ENCODE measurements around the gene ATP6V0A4.

The ATP6V0A4 gene

GRCh38 chr7:138679793-138680192 lies 118.2 kb downstream of the ATP6V0A4 start:
- Histone ChIP-seq H3K9me3 (ENCODE audit: severe bottlenecking) (no peaks in the 10 kb centered on the region), H3K27me3 (ENCODE audit: insufficient read depth, low read depth, severe bottlenecking) (no peaks in the 10 kb centered on the region), H3K4me3 (ENCODE audit: low read depth, low read length) (no peak overlapping the region), H3K36me3 (no peaks in the 10 kb centered on the region), H3K27ac (no peak overlapping the region)
- TF ChIP-seq CTCF (IDR thresholded peaks at IDR 0.05; ENCODE audit: low read depth, low read length): no peak
- DNase-seq: no peak

- Histone ChIP-seq H3K27ac (no peak overlapping the region), H3K4me3 (ENCODE audit: low read depth, low read length) (no peak overlapping the region), H3K27me3 (ENCODE audit: insufficient read depth, low read depth, severe bottlenecking) (no peaks in the 10 kb centered on the region), H3K9me3 (ENCODE audit: severe bottlenecking) (no peaks in the 10 kb centered on the region), H3K36me3 (no peaks in the 10 kb centered on the region)
- DNase-seq: no peak
- TF ChIP-seq CTCF (IDR thresholded peaks at IDR 0.05; ENCODE audit: low read depth, low read length): no peak
Observed at GRCh38 chr7:138670594-138670993, 127.4 kb downstream of the ATP6V0A4 start.

- H3K27me3 ChIP-seq (ENCODE audit: insufficient read depth, low read depth, severe bottlenecking): no peaks in the 10 kb centered on the region
- no peaks in the 10 kb centered on the region for H3K36me3 ChIP-seq
- no peak for TF ChIP-seq CTCF (IDR thresholded peaks at IDR 0.05; ENCODE audit: low read depth, low read length)
- no peak overlapping the region for H3K4me3 ChIP-seq (ENCODE audit: low read depth, low read length)
- no peak overlapping the region for H3K27ac ChIP-seq
- no peak for DNase-seq
- no peaks in the 10 kb centered on the region for H3K9me3 ChIP-seq (ENCODE audit: severe bottlenecking)
Observed at GRCh38 chr7:138669364-138669763, 128.6 kb downstream of the ATP6V0A4 start.

- no peak for DNase-seq
- H3K4me3 ChIP-seq (ENCODE audit: low read depth, low read length): no peak overlapping the region
- no peaks in the 10 kb centered on the region for H3K36me3 ChIP-seq
- no peaks in the 10 kb centered on the region for H3K9me3 ChIP-seq (ENCODE audit: severe bottlenecking)
- TF ChIP-seq CTCF (IDR thresholded peaks at IDR 0.05; ENCODE audit: low read depth, low read length): no peak
- no peak overlapping the region for H3K27ac ChIP-seq
- H3K27me3 ChIP-seq (ENCODE audit: insufficient read depth, low read depth, severe bottlenecking): no peaks in the 10 kb centered on the region
Observed at GRCh38 chr7:138668946-138669345, 129.1 kb downstream of the ATP6V0A4 start.

- no peaks in the 10 kb centered on the region for H3K9me3 ChIP-seq (ENCODE audit: severe bottlenecking)
- no peak overlapping the region for H3K4me3 ChIP-seq (ENCODE audit: low read depth, low read length)
- no peaks in the 10 kb centered on the region for H3K27me3 ChIP-seq (ENCODE audit: insufficient read depth, low read depth, severe bottlenecking)
- no peaks in the 10 kb centered on the region for H3K36me3 ChIP-seq
- DNase-seq: no peak
- TF ChIP-seq CTCF (IDR thresholded peaks at IDR 0.05; ENCODE audit: low read depth, low read length): no peak
- H3K27ac ChIP-seq: no peak overlapping the region
Observed at GRCh38 chr7:138668229-138668596, 129.8 kb downstream of the ATP6V0A4 start.

GRCh38 chr7:138667535-138668228 lies 130.3 kb downstream of the ATP6V0A4 start:
- Histone ChIP-seq H3K4me3 (ENCODE audit: low read depth, low read length) (no peak overlapping the region), H3K27me3 (ENCODE audit: insufficient read depth, low read depth, severe bottlenecking) (no peaks in the 10 kb centered on the region), H3K36me3 (no peaks in the 10 kb centered on the region), H3K27ac (no peak overlapping the region), H3K9me3 (ENCODE audit: severe bottlenecking) (no peaks in the 10 kb centered on the region)
- TF ChIP-seq CTCF (IDR thresholded peaks at IDR 0.05; ENCODE audit: low read depth, low read length): no peak
- no peak for DNase-seq

Data from WERI-Rb-1 (cell line).